Non-pigmented ciliary epithelial cell (primary cell): ENCODE measurements around the gene SDK1.
"Not testable (repeated sequence)": the region's sequence is repeated elsewhere in the genome, so short reads cannot be mapped to it uniquely, and the experiment has no call there.

ENCODE experiments used
- DNase-seq: peaks from one replicate; pipeline ENCODE4 v3.0.0-alpha.2; 2010; ENCODE audit warnings: low read depth

Gene SDK1

DNA sequence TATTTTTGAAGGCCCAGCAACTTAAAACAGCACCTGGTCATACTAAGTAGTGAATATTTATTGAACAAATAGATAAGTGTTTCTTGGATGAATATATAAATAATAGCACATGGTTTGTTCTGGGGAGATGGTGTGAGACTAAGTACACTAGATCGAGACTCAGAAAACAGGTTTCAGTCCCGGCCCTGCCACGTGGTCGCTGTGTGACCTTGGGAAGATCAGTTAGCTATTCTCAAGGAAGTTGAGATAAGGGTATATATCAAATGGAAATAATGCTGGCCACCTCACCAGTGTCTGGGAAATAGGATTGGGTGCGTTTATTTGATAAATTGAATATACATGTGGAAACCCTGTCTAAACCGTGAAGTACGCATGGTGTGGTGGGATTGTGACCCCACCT is 354.6 kb downstream of the SDK1 start:
- no peak for DNase-seq

DNA sequence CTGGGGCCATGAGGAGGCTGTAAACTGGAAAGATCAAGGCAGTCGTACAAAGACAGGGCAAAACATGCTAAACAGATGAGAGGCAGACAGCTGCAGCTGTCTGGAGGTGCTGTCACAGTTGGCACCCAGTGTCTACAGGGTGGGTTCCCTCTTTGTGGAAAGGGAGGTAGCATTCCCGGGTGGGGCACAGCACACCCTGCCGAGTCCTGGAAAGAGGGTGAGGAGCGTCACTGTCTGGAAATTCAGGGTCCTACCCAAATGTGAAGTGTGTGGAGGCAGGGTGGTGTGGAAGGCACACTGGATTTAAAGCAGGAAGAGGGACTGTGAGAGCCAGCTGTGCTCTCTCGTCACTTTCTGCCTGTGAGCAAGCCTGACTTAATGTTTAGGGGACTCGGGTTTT is 356.2 kb downstream of the SDK1 start:
- no peak for DNase-seq

DNA sequence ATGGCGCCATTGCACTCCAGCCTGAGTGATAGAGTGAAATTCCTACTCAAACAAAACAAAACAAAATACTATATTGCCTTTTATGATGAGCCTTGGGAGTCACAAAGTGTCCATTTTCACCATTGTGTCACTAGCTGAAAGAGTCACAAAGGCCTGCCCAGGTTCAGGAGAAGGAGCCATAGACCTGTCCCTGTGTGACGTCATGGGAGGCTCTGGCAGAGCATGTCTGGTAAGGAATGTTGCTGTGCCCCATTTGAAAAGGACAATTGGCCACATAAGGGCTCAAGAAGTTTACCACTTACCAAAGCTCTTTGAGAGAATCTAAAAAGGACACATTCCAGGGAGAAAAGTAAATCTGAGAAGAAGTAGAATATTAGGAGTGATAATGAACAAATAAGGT is 367.7 kb downstream of the SDK1 start:
- no peak for DNase-seq

DNA sequence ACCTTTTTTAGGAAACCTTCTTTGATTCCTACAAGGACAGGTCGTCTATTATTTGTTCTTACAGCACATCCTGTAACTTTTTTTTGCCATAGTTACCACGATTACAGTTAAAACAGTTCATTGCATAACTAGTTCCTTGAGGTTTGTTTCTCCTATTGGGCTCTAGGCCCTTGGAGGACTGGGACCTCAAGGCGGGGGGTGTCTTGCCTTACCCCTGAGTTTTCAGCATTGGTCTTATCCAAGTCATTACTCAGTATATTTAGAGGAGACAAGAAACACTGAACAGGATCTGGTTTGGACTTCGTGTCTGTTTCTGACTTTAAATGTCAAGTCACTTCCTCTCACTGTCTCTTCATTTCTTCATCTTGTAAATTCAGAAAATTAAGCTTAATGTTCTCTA is 369.8 kb downstream of the SDK1 start:
- no peak for DNase-seq

DNA sequence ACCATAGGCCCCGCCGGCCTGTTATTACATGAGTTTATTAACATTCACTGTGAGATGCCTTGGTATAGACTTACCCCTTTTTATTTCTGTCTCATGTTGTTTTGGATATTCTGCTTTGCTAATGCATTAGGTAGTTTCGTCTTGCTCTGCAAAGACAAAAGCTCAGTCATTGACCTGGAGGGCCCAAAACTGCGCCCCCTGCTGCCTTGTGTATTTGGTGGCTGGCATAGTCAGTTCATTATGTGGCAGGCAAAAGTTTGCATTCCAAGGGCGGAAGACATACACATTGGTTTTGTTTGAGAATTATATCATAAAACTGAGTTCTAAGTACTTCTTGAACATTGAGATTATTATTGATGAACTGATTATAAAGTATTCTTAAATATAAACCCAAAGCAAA is 372.5 kb downstream of the SDK1 start:
- DNase-seq, result no peak

DNA sequence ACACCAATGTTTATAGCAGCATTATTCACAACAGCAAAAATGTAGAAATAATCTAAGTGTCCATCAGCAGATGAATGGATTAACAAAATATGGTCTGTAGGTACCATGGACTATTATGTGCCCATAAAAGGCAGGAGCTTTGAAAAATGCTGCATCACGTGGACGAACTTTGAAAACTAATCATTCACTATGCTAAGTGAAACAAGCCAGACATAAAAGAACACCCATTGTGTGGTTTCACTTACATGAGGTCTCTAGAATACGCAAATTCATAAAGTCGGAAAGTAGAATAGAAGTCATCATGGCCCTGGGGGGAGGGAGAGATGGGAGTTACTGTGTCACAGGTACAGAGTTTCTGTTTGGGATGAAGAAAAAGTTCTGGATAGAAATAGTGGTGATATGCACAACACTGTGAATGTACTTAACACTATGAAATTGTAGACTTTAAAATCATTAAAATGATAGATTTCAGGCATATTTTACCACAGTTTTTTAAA is 377.3 kb downstream of the SDK1 start:
- no peak for DNase-seq

DNA sequence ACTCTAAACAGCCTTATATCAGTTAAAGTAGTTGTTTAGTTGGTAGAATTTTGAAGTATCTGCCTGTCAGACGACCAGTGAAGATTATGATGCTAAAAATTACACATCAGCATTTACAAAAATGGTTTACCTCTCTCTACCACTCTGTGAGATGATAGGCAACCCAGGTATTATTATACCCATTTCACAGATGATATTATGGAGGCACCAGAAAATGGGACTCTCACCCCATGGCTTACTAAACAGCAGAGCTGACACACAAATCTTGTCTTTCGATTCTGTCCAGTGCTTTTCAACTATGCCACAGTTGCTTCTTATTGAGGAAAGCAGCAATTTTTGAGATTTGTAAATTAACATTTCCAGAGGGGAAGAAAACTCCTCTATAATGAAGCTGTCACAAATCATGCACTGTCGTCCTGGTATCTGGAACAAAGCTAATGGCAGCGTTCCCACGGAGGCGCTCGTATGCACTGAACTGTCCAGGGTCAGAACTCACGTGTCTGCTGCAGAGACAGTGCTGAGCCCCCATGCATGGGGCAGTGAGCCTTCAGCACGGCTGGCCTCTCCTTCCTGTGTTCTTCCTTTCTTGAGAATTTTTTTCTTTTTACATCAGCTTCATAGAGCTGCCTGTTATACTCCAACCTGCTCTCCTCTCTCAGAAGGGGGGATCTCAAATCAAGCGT is 381.1 kb downstream of the SDK1 start:
- DNase-seq, result no peak

DNA sequence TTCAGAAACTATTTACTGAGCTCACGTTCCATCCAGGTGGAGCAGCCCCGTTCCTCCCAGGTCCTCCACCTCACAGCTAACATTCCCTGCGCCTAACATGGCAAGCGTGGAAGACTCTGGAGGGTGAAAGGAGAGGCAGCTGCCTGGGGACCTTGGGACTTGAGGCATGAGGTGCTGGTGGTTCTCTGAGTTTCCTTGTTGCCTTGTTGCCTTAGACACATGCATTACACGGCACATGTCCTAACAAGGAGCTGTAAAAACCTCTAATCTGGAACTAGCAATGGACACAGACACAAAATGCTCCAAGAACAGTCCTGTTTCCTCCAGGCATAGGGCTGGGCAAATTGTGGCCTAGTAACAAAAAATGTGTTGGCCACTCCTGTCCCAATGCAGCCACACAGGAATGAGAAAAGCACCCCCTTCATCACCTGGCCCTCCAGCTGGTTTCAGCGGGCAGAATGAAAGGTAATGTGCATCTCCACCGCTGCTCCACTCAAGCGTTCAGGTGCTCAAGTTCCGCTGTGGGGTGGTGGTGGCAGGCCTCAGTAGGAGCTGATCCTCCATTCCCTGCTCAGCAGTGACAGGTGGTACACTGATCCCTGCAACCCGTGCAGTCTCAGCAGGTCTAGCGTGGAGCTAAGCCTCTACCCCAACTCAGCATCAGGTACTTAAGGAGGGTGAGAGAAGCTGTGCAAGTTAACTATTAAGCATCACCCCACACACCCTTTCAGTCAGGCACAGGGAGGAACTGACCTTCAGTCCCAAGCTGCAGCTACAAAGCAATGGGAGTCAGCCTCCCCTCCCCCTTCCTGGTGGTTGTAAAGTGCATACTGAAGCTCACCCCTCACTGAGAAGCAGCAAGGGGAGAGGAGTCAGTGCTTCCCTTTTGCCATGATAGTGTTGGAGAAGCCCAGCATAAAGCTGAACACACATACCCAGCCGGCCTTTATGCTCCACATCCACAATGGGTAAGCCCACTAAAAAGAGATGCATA is 382.8 kb downstream of the SDK1 start:
- DNase-seq, result no peak

DNA sequence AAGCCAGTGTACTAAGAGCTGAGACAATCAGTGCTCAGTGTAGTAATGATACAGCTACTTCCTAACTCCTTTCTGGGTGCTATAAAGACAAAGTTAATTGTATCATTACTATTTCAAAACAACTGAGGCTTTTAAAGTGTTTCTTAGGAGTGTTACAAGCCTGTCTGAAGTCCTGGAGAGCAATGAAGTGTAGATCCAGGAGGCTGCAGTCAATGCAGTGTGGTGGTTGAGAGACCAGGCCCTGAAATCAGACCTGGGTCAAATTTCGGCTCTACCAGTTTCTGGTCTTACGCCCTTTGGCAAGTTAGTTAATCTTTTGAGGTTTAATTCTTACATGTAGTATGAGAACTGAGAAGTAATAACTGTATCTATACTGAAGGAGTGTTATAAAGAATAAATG is 387.0 kb downstream of the SDK1 start:
- DNase-seq, result no peak

DNA sequence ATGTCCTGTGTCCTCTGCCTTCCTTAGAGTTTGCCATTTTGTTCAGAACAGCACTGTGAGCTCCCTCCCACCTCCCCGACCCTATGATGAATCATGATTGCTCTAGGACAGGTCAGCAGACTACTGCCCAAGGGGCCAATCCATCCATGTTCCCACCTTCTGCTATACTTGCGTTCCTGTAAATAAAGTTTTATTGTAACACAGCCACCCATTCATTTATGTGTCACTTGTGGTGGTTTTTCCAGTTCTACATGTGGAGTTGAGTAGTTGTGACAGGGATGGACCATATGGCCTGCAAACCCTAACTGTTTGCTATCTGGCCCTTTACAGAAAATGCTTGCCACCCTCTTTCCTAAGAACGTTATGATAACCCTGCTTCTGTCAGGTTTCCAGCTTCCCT is 387.8 kb downstream of the SDK1 start:
- no peak for DNase-seq

DNA sequence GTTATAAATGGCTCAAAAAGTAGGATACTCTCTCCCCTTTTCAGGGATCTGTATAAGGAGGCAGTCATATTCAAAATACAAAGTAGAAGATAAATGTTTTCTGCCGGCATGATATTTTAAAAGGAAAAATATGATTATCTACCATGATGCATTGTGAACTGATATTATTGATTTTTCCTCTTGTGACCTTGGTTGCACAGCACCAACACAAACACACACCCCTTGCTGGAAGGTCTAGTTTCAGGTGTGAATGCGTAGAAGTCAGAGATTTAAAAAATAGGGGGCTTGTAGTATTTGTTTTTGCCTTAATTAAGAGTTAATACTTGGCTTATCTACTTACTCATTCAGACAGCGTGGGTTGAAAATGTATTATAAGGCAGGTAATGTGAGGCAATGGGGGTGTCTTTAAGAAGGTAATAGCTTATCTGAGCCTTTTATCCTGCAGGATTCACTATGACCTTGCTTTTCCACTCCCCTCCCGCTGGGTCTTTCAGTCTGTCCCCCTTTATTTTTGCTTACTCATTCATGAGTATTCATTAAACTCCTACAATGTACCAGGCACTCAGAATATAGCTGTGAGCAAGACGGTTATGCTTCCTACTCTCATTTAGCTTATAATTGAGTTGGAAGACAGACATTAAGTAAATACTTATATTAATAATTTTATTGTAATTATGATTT is 390.6 kb downstream of the SDK1 start:
- no peak for DNase-seq

DNA sequence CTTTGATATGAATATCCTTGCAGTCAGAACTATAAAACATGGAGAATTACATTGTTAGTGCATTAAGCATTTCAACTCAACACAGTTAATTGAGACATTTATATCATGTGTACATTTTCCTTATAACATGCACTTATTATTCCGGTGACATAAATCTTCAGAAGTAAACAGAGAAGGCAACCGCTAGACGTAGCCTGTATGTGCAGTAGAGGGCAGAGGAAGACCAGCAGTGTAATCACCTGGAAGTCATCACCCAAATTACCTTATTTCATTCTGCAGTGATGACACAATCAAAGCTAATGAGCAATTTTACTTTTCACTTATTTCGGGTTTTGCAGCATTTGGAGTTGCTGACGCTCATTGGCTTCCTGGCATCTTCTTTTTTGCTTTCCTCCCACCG is 394.6 kb downstream of the SDK1 start:
- no peak for DNase-seq

DNA sequence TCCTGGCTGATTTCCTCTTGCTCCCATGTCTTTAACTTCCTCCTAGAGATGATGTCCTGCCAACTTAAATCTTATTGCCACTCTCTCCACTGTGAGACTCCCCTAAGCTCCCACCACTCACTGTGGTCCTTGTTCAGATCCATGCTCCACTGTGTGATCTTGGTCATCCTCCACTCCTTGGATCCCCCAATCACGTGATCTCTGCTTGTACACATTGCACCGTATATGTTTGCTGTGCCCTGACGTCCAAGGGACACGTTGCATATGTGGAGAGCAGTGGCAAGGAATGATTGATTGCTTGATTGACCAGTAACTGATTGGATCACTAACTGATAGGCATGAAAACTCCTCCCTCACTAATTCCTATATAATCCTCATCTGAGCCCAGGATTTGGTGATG is 395.1 kb downstream of the SDK1 start:
- no peak for DNase-seq

DNA sequence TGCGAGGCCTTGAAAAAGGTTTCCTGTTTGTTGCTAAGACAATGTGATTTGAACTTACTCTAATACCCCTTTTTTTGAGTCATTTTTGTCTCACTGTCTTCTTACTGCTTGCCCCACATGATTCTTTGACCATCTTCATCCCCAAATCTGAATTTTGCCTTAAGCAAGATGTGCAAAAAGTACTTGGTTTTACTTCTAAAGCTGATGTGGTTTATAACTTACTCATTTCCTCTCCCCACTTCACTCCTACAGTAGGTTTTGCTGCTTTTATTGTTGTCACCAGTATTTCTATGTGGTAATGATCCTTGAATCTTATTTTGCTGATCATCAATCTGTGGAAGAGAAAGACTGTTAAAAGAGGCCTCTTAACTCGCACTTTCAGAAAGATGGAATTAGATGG is 396.4 kb downstream of the SDK1 start:
- no peak for DNase-seq

DNA sequence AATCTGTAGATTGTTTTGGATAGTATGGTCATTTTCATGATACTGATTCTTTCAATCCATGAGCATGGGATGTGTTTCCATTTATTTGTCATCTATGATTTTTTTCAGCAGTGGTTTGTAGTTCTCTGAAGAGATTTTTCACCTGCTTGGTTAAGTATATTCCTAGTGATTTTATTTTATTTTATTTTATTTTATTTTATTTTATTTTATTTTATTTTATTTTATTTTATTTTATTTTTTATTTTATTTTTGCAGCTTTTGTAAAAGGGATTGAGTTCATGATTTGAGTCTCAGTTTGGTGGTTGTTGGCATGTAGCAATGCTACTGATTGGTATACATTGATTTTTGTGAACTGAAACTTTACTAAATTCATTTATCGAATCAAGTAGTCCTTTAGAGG is 404.2 kb downstream of the SDK1 start:
- no peak for DNase-seq

DNA sequence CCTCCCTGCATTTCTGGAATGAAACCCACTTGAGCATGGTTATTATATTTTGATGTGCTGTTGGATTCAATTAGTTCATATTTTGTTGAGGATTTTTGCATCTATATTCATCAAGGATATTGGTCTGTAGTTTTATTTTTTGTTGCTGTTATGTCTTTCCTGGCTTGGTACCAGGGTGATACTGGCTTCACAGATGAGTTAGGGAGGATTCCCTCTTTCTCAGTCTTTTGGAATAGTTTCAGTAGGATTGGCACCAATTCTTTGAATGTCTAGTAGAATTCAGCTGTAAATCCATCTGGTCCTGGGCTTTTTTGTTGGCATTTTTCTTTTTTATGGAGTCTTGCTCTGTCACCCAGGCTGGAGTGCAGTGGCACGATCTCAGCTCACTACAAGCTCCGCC is 405.0 kb downstream of the SDK1 start:
- not testable (repeated sequence) for DNase-seq

DNA sequence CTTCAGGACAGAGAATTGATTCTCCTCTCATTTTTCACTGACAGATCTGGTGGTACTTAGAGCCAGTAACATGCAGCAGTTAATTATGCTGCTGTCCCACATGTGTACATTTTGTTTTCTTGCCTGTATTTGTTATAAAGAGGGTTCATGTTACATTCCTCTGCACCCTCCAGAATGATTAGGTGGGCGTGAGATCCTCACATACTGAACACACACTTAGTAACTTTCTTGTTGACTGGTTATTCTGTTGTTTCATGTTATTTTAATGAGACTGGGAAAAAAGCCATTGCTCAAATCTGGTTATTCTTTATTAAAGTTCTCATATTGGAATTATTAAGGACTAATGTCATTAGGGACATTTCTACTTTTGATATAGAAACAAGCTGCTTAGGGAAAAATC is 409.1 kb downstream of the SDK1 start:
- DNase-seq, result no peak

DNA sequence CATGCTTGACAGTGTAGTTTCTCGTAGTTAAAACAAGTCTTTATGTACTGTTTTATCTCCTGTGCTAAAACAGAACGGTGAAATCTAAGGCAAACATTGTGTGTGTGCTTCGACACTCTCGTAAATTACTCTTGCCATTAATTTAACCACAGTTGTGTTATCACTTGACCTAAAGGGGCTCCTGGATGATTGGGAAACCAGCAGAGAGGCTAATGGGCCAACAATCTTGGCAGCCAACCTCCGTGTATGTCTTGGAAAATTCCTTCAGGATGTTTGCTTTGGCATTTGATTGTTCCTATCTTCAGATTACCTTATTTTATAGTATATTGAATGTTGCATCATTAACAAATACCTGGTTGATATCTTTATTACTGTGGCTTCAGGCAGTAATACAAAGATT is 409.5 kb downstream of the SDK1 start:
- no peak for DNase-seq

DNA sequence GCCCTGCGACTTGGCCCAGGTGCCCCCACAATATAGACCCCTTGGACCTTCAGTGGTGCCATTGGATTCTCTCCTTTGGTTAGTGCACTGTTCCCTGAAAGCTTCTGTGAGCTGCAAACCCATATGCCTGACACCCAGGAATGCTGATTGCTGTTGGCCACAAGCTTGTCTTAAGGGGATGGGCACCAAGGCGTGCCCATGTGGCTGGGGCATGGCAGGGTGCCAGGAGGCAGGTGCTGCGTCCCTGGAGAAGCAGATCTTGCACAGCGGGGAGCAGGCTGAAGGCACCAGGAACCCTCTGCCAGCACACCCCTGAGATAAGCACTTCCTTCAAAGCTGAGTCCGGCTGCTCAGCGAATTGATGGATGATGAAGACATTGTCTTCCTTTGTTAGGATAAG is 411.8 kb downstream of the SDK1 start:
- DNase-seq, result no peak

DNA sequence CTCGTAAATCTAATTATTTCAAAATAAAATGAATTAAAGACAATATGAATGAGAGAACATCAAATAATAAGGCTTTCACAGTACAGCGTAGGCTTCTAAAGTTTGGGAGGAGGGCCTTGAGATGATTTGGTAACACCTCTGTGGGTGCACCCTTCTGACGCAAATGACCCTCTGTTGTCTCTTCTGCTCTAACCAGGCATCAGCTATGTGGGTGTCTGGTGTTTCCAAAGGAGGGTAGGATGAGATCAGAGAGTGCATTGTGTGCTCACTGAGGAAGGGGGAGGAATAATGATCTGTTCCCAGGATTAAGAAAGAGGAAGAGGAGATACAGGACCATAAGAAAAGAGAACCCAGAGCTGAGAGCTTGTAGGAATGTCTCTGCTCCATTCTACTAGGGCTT is 420.4 kb downstream of the SDK1 start:
- no peak for DNase-seq

DNA sequence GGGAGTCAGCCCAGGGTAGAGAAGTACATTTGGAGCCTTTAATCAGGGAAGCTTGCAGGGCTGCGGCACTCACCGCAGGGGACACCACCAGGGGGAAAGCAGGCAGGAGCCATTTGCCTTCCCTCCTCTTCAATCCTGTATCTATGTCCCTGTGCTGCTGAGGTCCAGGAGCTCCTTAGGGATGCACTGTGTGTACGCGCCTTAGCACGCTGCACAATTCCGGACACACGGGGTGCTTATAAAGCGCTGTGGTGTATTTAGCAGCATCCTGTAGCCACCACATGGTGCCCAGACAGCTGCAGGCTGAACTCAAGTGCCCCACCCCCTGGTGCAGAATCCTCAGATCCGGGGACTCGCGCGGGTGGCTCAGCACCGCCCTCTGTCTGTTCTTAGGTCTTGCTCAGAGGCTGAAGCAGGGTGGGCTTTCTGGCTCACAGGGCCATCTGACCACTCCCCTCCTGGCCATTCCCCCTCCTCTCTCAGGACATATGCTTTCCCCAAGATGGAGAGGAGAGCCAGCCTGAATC is 421.4 kb downstream of the SDK1 start:
- DNase-seq, result no peak
